KMS-11 (cell line): ENCODE data around the gene CCSER1.
A peak's percentile ranks its signal among the peaks of the same experiment; 100 is the strongest.

Experiments
- H2AFZ ChIP-seq: fragments of 200-600 bp; sonication (generic); 2 replicates; pipeline ENCODE4 v1.6.1; 2016; ENCODE audit warnings: antibody characterized with exemption, mixed run types, low read depth
- H3K27ac ChIP-seq: fragments of 200-600 bp; sonication (generic); 2 replicates; pipeline ENCODE4 v1.6.1; 2016; ENCODE audit warnings: mild to moderate bottlenecking, mixed run types
- H3K27me3 ChIP-seq: fragments of 200-600 bp; sonication (generic); 2 replicates; pipeline ENCODE4 v1.6.1; 2017; ENCODE audit warnings: mild to moderate bottlenecking, low read depth, mixed run types, moderate library complexity; ENCODE audit not compliant: insufficient read depth
- H3K36me3 ChIP-seq: fragments of 200-600 bp; sonication (generic); 2 replicates; pipeline ENCODE4 v1.6.1; 2017; ENCODE audit warnings: mild to moderate bottlenecking, mixed run types; ENCODE audit not compliant: insufficient read depth
- H3K4me1 ChIP-seq: fragments of 200-600 bp; sonication (generic); 2 replicates; pipeline ENCODE4 v1.6.1; 2016; ENCODE audit warnings: mild to moderate bottlenecking, low read depth, mixed run types; ENCODE audit not compliant: poor library complexity, severe bottlenecking
- H3K4me2 ChIP-seq: fragments of 200-600 bp; sonication (generic); 2 replicates; pipeline ENCODE4 v1.7.0; 2016; ENCODE audit warnings: mild to moderate bottlenecking, mixed run types
- H3K4me3 ChIP-seq: fragments of 200-600 bp; sonication (generic); IDR thresholded peaks from 2 replicates; pipeline ENCODE4 v1.6.1; 2017; ENCODE audit warnings: low read depth, low read length, mixed read lengths; ENCODE audit not compliant: insufficient read depth
- H3K79me2 ChIP-seq: fragments of 200-600 bp; sonication (generic); 2 replicates; pipeline ENCODE4 v1.6.1; 2016; ENCODE audit warnings: low read depth, mixed run types; ENCODE audit not compliant: insufficient read depth
- H3K9ac ChIP-seq: fragments of 200-600 bp; sonication (generic); 2 replicates; pipeline ENCODE4 v1.6.1; 2016; ENCODE audit warnings: mild to moderate bottlenecking, mixed run types
- H4K20me1 ChIP-seq: fragments of 200-600 bp; sonication (generic); 2 replicates; pipeline ENCODE4 v1.6.1; 2016; ENCODE audit warnings: mild to moderate bottlenecking, mixed run types; ENCODE audit not compliant: insufficient read depth
- CTCF ChIP-seq: fragments of 200-600 bp; sonication (generic); conservative IDR thresholded peaks from 2 replicates; pipeline ENCODE4 v1.6.1; 2017; ENCODE audit warnings: low read depth, mild to moderate bottlenecking, antibody characterized with exemption, low read length, moderate library complexity, mixed read lengths

Gene CCSER1

GRCh38 chr4:91064157-91064853 is 937.1 kb downstream of the CCSER1 start:
- Histone ChIP-seq H3K27me3 (no peaks in the 10 kb centered on the region), H3K4me1 (peaks cover 5% of the 10 kb centered on the region), H4K20me1 (no peaks in the 10 kb centered on the region), H3K4me2 (peak overlapping the region; percentile 4; the same call in 1 of the 2 replicates), H3K36me3 (no peaks in the 10 kb centered on the region), H3K27ac (no peak overlapping the region), H3K79me2 (no peaks in the 10 kb centered on the region), H2AFZ (no peak overlapping the region), H3K9ac (no peak overlapping the region), H3K4me3 (no peak overlapping the region)
- TF ChIP-seq CTCF = no peak

GRCh38 chr4:91065117-91065516 is 937.9 kb downstream of the CCSER1 start:
- Histone ChIP-seq H3K36me3 (no peaks in the 10 kb centered on the region), H3K4me3 (no peak overlapping the region), H4K20me1 (no peaks in the 10 kb centered on the region), H2AFZ (no peak overlapping the region), H3K4me1 (peaks cover 5% of the 10 kb centered on the region), H3K27ac (no peak overlapping the region), H3K4me2 (no peak overlapping the region), H3K9ac (no peak overlapping the region), H3K79me2 (no peaks in the 10 kb centered on the region), H3K27me3 (no peaks in the 10 kb centered on the region)
- TF ChIP-seq CTCF = no peak

- Histone ChIP-seq H4K20me1 (no peaks in the 10 kb centered on the region), H3K4me3 (no peak overlapping the region)
Measured at GRCh38 chr4:91070736-91071135, 943.5 kb downstream of the CCSER1 start.

GRCh38 chr4:91076147-91076546 is 949.0 kb downstream of the CCSER1 start:
- no peaks in the 10 kb centered on the region for H3K4me1 ChIP-seq
- H3K4me3 ChIP-seq = no peak overlapping the region
- no peak overlapping the region for H3K27ac ChIP-seq
- no peak overlapping the region for H3K9ac ChIP-seq
- H3K27me3 ChIP-seq = no peaks in the 10 kb centered on the region
- no peak for TF ChIP-seq CTCF
- H4K20me1 ChIP-seq = no peaks in the 10 kb centered on the region
- no peaks in the 10 kb centered on the region for H3K36me3 ChIP-seq
- H3K4me2 ChIP-seq = no peak overlapping the region
- no peaks in the 10 kb centered on the region for H3K79me2 ChIP-seq
- no peak overlapping the region for H2AFZ ChIP-seq

More at GRCh38 chr4:91070736-91071135, 943.5 kb downstream of the CCSER1 start:
- TF ChIP-seq CTCF = no peak
- Histone ChIP-seq H3K9ac (no peak overlapping the region), H3K4me1 (no peaks in the 10 kb centered on the region), H3K4me2 (no peak overlapping the region), H3K27me3 (no peaks in the 10 kb centered on the region), H3K79me2 (no peaks in the 10 kb centered on the region), H3K27ac (no peak overlapping the region), H3K36me3 (no peaks in the 10 kb centered on the region), H2AFZ (no peak overlapping the region)
